HG03039 (cell line): ENCODE data around the gene YIPF5.

Experiments
- ATAC-seq: cut with Tn5 transposase; IDR thresholded peaks from one replicate; pipeline ENCODE4 v1.9.1; 2021; ENCODE audit warnings: mild to moderate bottlenecking, moderate library complexity; ENCODE audit not compliant: unreplicated experiment

The YIPF5 gene

GRCh38 chr5:144170276-144171024 is at the start of gene YIPF5, which contains the start of gene KCTD16:
Gene YIPF5, minus strand, starts transcription at chr5:144170659. Its CDS starts 704 bp downstream, at chr5:144169955.
Gene KCTD16, plus strand, starts transcription at chr5:144170873.
- peak; percentile 99 for ATAC-seq

- ATAC-seq, result no peak
Measured at GRCh38 chr5:144219869-144220268, 49.4 kb upstream of the YIPF5 start.

GRCh38 chr5:144210655-144211054 is 40.2 kb upstream of the YIPF5 start:
- no peak for ATAC-seq

- ATAC-seq, result no peak
Measured at GRCh38 chr5:144209361-144209760, 38.9 kb upstream of the YIPF5 start.

GRCh38 chr5:144207875-144208444 is 37.5 kb upstream of the YIPF5 start:
- no peak for ATAC-seq

- ATAC-seq, result no peak
Measured at GRCh38 chr5:144206141-144206540, 35.7 kb upstream of the YIPF5 start.

GRCh38 chr5:144205141-144205551 is 34.7 kb upstream of the YIPF5 start:
- ATAC-seq, result no peak

- ATAC-seq, result peak; percentile 73
Measured at GRCh38 chr5:144203750-144204596, 33.5 kb upstream of the YIPF5 start.

- ATAC-seq, result no peak
Measured at GRCh38 chr5:144202726-144203125, 32.3 kb upstream of the YIPF5 start.

- no peak for ATAC-seq
Measured at GRCh38 chr5:144202072-144202471, 31.6 kb upstream of the YIPF5 start.

GRCh38 chr5:144201588-144201987 is 31.1 kb upstream of the YIPF5 start:
- ATAC-seq, result no peak

- no peak for ATAC-seq
Measured at GRCh38 chr5:144198386-144198785, 27.9 kb upstream of the YIPF5 start.

GRCh38 chr5:144196612-144197011 is 26.2 kb upstream of the YIPF5 start:
- no peak for ATAC-seq

GRCh38 chr5:144195448-144195847 is 25.0 kb upstream of the YIPF5 start:
- no peak for ATAC-seq

GRCh38 chr5:144194144-144194543 is 23.7 kb upstream of the YIPF5 start:
- ATAC-seq, result no peak

GRCh38 chr5:144192661-144193060 is 22.2 kb upstream of the YIPF5 start:
- ATAC-seq, result no peak

- ATAC-seq, result peak; percentile 88
Measured at GRCh38 chr5:144191998-144192397, 21.5 kb upstream of the YIPF5 start.

GRCh38 chr5:144191531-144191930 is 21.1 kb upstream of the YIPF5 start:
- ATAC-seq, result no peak

- peak; percentile 48 for ATAC-seq
Measured at GRCh38 chr5:144189800-144190429, 19.5 kb upstream of the YIPF5 start.

GRCh38 chr5:144187699-144188294 is 17.3 kb upstream of the YIPF5 start:
- ATAC-seq, result peak; percentile 65
